ENCODE data around the gene SLC5A10.

- no peak for TF ChIP-seq CTCF (conservative IDR thresholded peaks at IDR 0.05; ENCODE audit: low read depth in 2 of 2)
- TF ChIP-seq REST (IDR thresholded peaks at IDR 0.05; ENCODE audit: unreplicated experiment): no peak
- TF ChIP-seq EZH2 (IDR thresholded peaks at IDR 0.05; ENCODE audit: low read depth, unreplicated experiment): no peak
- no peak for TF ChIP-seq POLR2AphosphoS5 (IDR thresholded peaks at IDR 0.05; ENCODE audit: low read depth)
- no peak for TF ChIP-seq STAT1 (IDR thresholded peaks at IDR 0.05; ENCODE audit: unreplicated experiment)
- TF ChIP-seq EZH2phosphoT487 (IDR thresholded peaks at IDR 0.05; ENCODE audit: unreplicated experiment): no peak
- no peak for TF ChIP-seq JUNB (IDR thresholded peaks at IDR 0.05; ENCODE audit: unreplicated experiment)
- TF ChIP-seq CREB1 (CRISPR knock-in tag; IDR thresholded peaks at IDR 0.05; ENCODE audit: low read depth): no peak
- TF ChIP-seq ZNF331 (CRISPR knock-in tag; IDR thresholded peaks at IDR 0.05; ENCODE audit: low read depth): no peak
- TF ChIP-seq ZNF114 (CRISPR knock-in tag; IDR thresholded peaks at IDR 0.05): no peak
- TF ChIP-seq NANOG (IDR thresholded peaks at IDR 0.05; ENCODE audit: borderline replicate concordance): no peak
- no peak for TF ChIP-seq ZNF462 (CRISPR knock-in tag; IDR thresholded peaks at IDR 0.05)
- TF ChIP-seq ETS1 (IDR thresholded peaks at IDR 0.05): no peak
Observed at GRCh38 chr17:19024101-19025078, 72.4 kb downstream of the SLC5A10 start.

Data from GM23338 (cell line).